Dermis lymphatic vessel endothelial cell (primary cell): ENCODE measurements around the gene CNPY1. TPM values are rescaled to one million over a fixed set of nuclear protein-coding genes. Genes with fewer than 3 reads are reported as not detected.

Source experiments
- total RNA-seq: library from RNA; depleted of rRNA; stranded (reverse); fragments of >200 nt; gene quantifications from 2 replicates; pipeline ENCODE4 v1.2.1, GENCODE V29; 2014

CNPY1 gene
- total RNA-seq, result not detected in 2 replicates

DNA sequence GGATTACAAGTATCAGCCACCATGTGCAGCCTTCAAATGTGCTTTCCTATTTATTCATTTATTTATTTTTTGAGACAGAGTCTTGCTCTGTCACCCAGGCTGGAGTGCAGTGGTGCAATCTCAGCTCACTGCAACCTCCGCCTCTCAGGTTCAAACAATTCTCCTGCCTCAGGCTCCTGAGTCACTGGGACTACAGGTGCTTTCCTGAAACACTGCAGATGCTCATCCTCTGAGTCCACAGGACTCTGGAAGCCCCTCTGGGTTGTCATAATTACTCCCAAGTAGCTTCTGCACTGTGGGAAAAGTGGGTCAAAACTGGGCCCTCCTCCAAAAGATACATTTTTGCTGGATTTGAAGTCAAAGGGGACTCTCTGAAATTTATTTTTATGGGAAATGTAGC lies at the start of gene CNPY1:
TSS of gene CNPY1 (minus strand) at position 111 of the 400 bp plus-strand sequence. CDS start 630 bp downstream, outside the sequence.

GRCh38 chr7:155458111-155458877 lies 88.1 kb downstream of the CNPY1 start, which contains the start of gene EN2:
Gene EN2, plus strand, starts transcription at chr7:155458129. Its CDS starts 249 bp downstream, at chr7:155458378.

Other genes starting within 250 kb of the CNPY1 start
- 33.1 and 43.9 TPM in 2 replicates for gene INSIG1, start 248.7 kb downstream of the CNPY1 start, total RNA-seq
- gene EN2, start 88.4 kb downstream of the CNPY1 start, total RNA-seq, result under 0.01 TPM in 1 of 2 replicates, not detected in the other
- gene RBM33, start 98.1 kb upstream of the CNPY1 start, total RNA-seq, result 18.7 and 22.6 TPM in 2 replicates